NB4 (cell line): ENCODE results near the gene SEC23A.

ENCODE experiments used
- CTCF ChIP-seq: IDR thresholded peaks from one replicate; pipeline ENCODE4 v1.5.1; 2012; ENCODE audit warnings: low read depth, low read length
- MAX ChIP-seq: IDR thresholded peaks from 2 replicates; pipeline ENCODE4 v1.6.1; 2011; ENCODE audit warnings: low read depth, low read length
- POLR2A ChIP-seq: IDR thresholded peaks from 2 replicates; pipeline ENCODE4 v1.6.1; 2011; ENCODE audit warnings: mild to moderate bottlenecking; ENCODE audit not compliant: insufficient read length; ENCODE audit errors: extremely low read depth

GRCh38 chr14:39015964-39016577, 87.0 kb downstream of the SEC23A start:
- TF ChIP-seq CTCF (no peak), POLR2A (no peak), MAX (no peak)
